DMS 273 treated with DMSO at 0.1 percent for 48 hours (cell line): ENCODE measurements around the gene SPATS2L.

Experiments used
- DNase-seq: peaks from one replicate; lab custom pipeline; 2025; lab: John Stamatoyannopoulos, UW

The SPATS2L gene

GRCh38 chr2:200408428-200409316, 102.2 kb downstream of the SPATS2L start:
- DNase-seq, result no peak

GRCh38 chr2:200411831-200412230, 105.3 kb downstream of the SPATS2L start:
- no peak for DNase-seq

- DNase-seq, result no peak
These were observed 107.9 kb downstream of the SPATS2L start for GRCh38 chr2:200414367-200414766.

- DNase-seq, result no peak
These were observed 109.0 kb downstream of the SPATS2L start for GRCh38 chr2:200415455-200415854.

GRCh38 chr2:200416878-200417277, 110.4 kb downstream of the SPATS2L start:
- DNase-seq, result no peak

GRCh38 chr2:200417366-200417765, 110.9 kb downstream of the SPATS2L start:
- no peak for DNase-seq

- no peak for DNase-seq
These were observed 111.9 kb downstream of the SPATS2L start for GRCh38 chr2:200418399-200418798.

- no peak for DNase-seq
These were observed 112.8 kb downstream of the SPATS2L start for GRCh38 chr2:200419325-200419724.

- DNase-seq, result no peak
These were observed 114.8 kb downstream of the SPATS2L start for GRCh38 chr2:200421270-200421669.

- DNase-seq, result no peak
These were observed 115.6 kb downstream of the SPATS2L start for GRCh38 chr2:200422071-200422470.

- no peak for DNase-seq
These were observed 116.2 kb downstream of the SPATS2L start for GRCh38 chr2:200422532-200423261.

GRCh38 chr2:200423541-200423940, 117.0 kb downstream of the SPATS2L start:
- DNase-seq, result no peak

GRCh38 chr2:200425026-200425821, 118.7 kb downstream of the SPATS2L start:
- DNase-seq, result no peak

GRCh38 chr2:200426754-200427153, 120.3 kb downstream of the SPATS2L start:
- DNase-seq, result no peak

- no peak for DNase-seq
These were observed 122.6 kb downstream of the SPATS2L start for GRCh38 chr2:200428961-200429665.

- no peak for DNase-seq
These were observed 123.5 kb downstream of the SPATS2L start for GRCh38 chr2:200430017-200430416.

GRCh38 chr2:200431996-200432705, 125.7 kb downstream of the SPATS2L start:
- no peak for DNase-seq

GRCh38 chr2:200435379-200435778, 128.9 kb downstream of the SPATS2L start:
- no peak for DNase-seq

GRCh38 chr2:200438251-200438650, 131.8 kb downstream of the SPATS2L start:
- DNase-seq, result no peak

GRCh38 chr2:200438846-200439245, 132.4 kb downstream of the SPATS2L start:
- DNase-seq, result no peak

GRCh38 chr2:200439981-200440380, 133.5 kb downstream of the SPATS2L start:
- DNase-seq, result no peak
